K562 (cell line): ENCODE measurements around the gene UCKL1. TPM values are rescaled to one million over a fixed set of nuclear protein-coding genes. Genes with fewer than 3 reads are reported as not detected.

Experiments
- ATAC-seq: fragments of 200-7000 bp; cut with Tn5 transposase; 3 replicates; pipeline ENCODE4 v1.9.1; 2020; ENCODE audit warnings: moderate library complexity
- BruUV-seq: library from RNA; stranded (reverse); fragments of 400-500 nt; replicated peaks from 2 replicates; lab custom pipeline; 2021; lab: Mats Ljungman, UMichigan
- CTCF ChIA-PET: fragments of 300-600 bp; formaldehyde crosslinking; extraction: SDS; loops from one replicate; lab custom pipeline; 2021; ENCODE audit warnings: low intra/inter-chr PET ratio; lab: Yijun Ruan, JAX
- POLR2A ChIA-PET: fragments of 300-600, 350-650 bp; sonication (Branson Sonifier 250); formaldehyde crosslinking; extraction: SDS; loops from one replicate; lab custom pipeline; 2021; ENCODE audit warnings: antibody characterized with exemption, inconsistent platforms; lab: Yijun Ruan, JAX
- DNase-seq, 4 experiments: peaks; one replicate each; pipeline versions ENCODE4 v3.0.0 to v3.0.0-alpha.2; 2011 to 2018; ENCODE audit warnings: low spot score in 3 of 4, mixed read lengths in 3 of 4; ENCODE audit errors: extremely low read depth in 1 of 4
- FAIRE-seq: peaks from 2 replicates; lab custom pipeline; 2011; peaks lifted over from hg19 to GRCh38; lab: Jason Lieb, UNC
- H2AFZ ChIP-seq: 2 replicates; pipeline ENCODE4 v1.6.0; 2011; ENCODE audit warnings: low read depth, low read length, control low read depth, inconsistent platforms
- H3K27ac ChIP-seq: fragments of 200-600 bp; 3 replicates; pipeline ENCODE4 v1.8.0; 2011; ENCODE audit warnings: low read depth, mild to moderate bottlenecking, control low read depth, inconsistent platforms, low read length, moderate library complexity, mixed read lengths; ENCODE audit errors: extremely low read depth
- H3K27me3 ChIP-seq, 2 experiments: fragments of 300-600 bp in 1 of 2; 2 replicates in 1 of 2; 3 replicates in 1 of 2; pipeline versions ENCODE4 v1.6.0 to v1.8.0; 2011; ENCODE audit warnings: inconsistent platforms in 2 of 2, low read length in 2 of 2, mild to moderate bottlenecking in 1 of 2, mixed read lengths in 1 of 2, moderate library complexity in 1 of 2; ENCODE audit not compliant: control insufficient read depth in 2 of 2, insufficient read depth in 2 of 2
- H3K36me3 ChIP-seq: fragments of 300-600 bp; 3 replicates; pipeline ENCODE4 v1.8.0; 2011; ENCODE audit warnings: mild to moderate bottlenecking, low read length, inconsistent platforms; ENCODE audit not compliant: control insufficient read depth, insufficient read depth
- H3K4me1 ChIP-seq, 2 experiments: fragments of 200-600 bp in 1 of 2; replicated peaks in 1 of 2; 2 replicates in 1 of 2; 3 replicates in 1 of 2; pipeline versions ENCODE4 v1.5.1 to v1.8.0; 2011; ENCODE audit warnings: inconsistent platforms in 2 of 2, low read length in 2 of 2, mild to moderate bottlenecking in 1 of 2, mixed read lengths in 1 of 2, moderate library complexity in 1 of 2; ENCODE audit not compliant: control insufficient read depth in 2 of 2, insufficient read depth in 2 of 2
- H3K4me2 ChIP-seq: 2 replicates; pipeline ENCODE4 v1.6.1; 2011; ENCODE audit warnings: low read length, control low read depth, inconsistent platforms, mixed read lengths; ENCODE audit not compliant: insufficient read depth
- H3K4me3 ChIP-seq: fragments of 200-600 bp; sonication (generic), shearing (Covaris generic); 2 replicates; pipeline ENCODE4 v1.5.1; 2016; ENCODE audit warnings: control low read depth, inconsistent platforms
- H3K79me2 ChIP-seq: fragments of 200-600 bp; 3 replicates; pipeline ENCODE4 v1.8.0; 2011; ENCODE audit warnings: low read length, inconsistent platforms; ENCODE audit not compliant: control insufficient read depth, insufficient read depth
- H3K9ac ChIP-seq, 2 experiments: 2 replicates each; pipeline versions ENCODE4 v1.6.0 to v1.6.1; 2011; ENCODE audit warnings: low read depth in 2 of 2, low read length in 2 of 2, control low read depth in 1 of 2, inconsistent platforms in 1 of 2, mild to moderate bottlenecking in 1 of 2, mixed read lengths in 1 of 2; ENCODE audit not compliant: insufficient read depth in 1 of 2
- H3K9me1 ChIP-seq: one replicate; pipeline ENCODE4 v1.6.0; 2011; ENCODE audit warnings: inconsistent platforms, mild to moderate bottlenecking, low read length, moderate library complexity; ENCODE audit not compliant: control insufficient read depth, insufficient read depth
- H3K9me3 ChIP-seq: replicated peaks from 2 replicates; pipeline ENCODE4 v1.5.1; 2011; ENCODE audit warnings: low read depth, low read length, inconsistent platforms; ENCODE audit not compliant: control insufficient read depth, insufficient read depth
- H4K20me1 ChIP-seq: replicated peaks from 2 replicates; pipeline ENCODE4 v1.6.1; 2011; ENCODE audit warnings: low read length, inconsistent platforms, mixed read lengths; ENCODE audit not compliant: control insufficient read depth, insufficient read depth
- ATF6 ChIP-seq: sonication (generic); formaldehyde crosslinking; IDR thresholded peaks from 2 replicates; pipeline ENCODE4 v1.4.0; 2020; ENCODE audit warnings: mild to moderate bottlenecking, missing genetic modification reagents
- CEBPG ChIP-seq, 3 experiments: fragments of 200-800 bp in 1 of 3; sonication (Bioruptor generic) in 1 of 3; sonication (generic) in 1 of 3; formaldehyde crosslinking in 1 of 3; IDR thresholded peaks in 2 of 3; conservative IDR thresholded peaks in 1 of 3; 2 replicates each; pipeline versions ENCODE4 v1.6.1 to v1.8.0; 2016 to 2022; ENCODE audit warnings: missing compliant biosample characterization in 2 of 3, missing genetic modification characterization in 2 of 3, mild to moderate bottlenecking in 1 of 3, missing genetic modification reagents in 1 of 3
- FOXA3 ChIP-seq, 2 experiments: fragments of 450-650 bp in 1 of 2; sonication (generic) in 1 of 2; formaldehyde crosslinking; IDR thresholded peaks in 1 of 2; conservative IDR thresholded peaks in 1 of 2; 2 replicates each; pipeline versions ENCODE4 v1.4.0 to v1.8.0; 2020 to 2022; ENCODE audit warnings: mild to moderate bottlenecking in 2 of 2, missing genetic modification reagents in 1 of 2
- HDGF ChIP-seq: fragments of 450-650 bp; IDR thresholded peaks from 2 replicates; pipeline ENCODE4 v1.6.1; 2016
- HNRNPUL1 ChIP-seq: fragments of 200-400 bp; formaldehyde crosslinking; IDR thresholded peaks from 2 replicates; pipeline ENCODE4 v1.6.1; 2017; ENCODE audit warnings: low read length
- MCM7 ChIP-seq, 2 experiments: fragments of 450-650 bp; IDR thresholded peaks; 2 replicates each; pipeline ENCODE4 v1.6.1; 2016 to 2018
- NFIC ChIP-seq: fragments of 450-650 bp; IDR thresholded peaks from 2 replicates; pipeline ENCODE4 v1.6.1; 2017; ENCODE audit warnings: mild to moderate bottlenecking, inconsistent platforms
- RAD51 ChIP-seq: fragments of 450-650 bp; IDR thresholded peaks from 2 replicates; pipeline ENCODE4 v1.7.1; 2016; ENCODE audit warnings: low read depth, mild to moderate bottlenecking, borderline replicate concordance
- SAP30 ChIP-seq: fragments of 200-600 bp; sonication (generic); IDR thresholded peaks from 2 replicates; pipeline ENCODE4 v1.6.1; 2012; ENCODE audit warnings: borderline replicate concordance, low read depth, mild to moderate bottlenecking, moderate library complexity, low read length, control low read depth, inconsistent platforms; ENCODE audit not compliant: insufficient read depth, poor library complexity, severe bottlenecking
- TEAD1 ChIP-seq, 2 experiments: fragments of 450-650 bp in 1 of 2; sonication (generic) in 1 of 2; formaldehyde crosslinking; IDR thresholded peaks; 2 replicates each; pipeline versions ENCODE4 v1.4.0 to v1.8.0; 2020 to 2022; ENCODE audit warnings: mild to moderate bottlenecking in 2 of 2, missing genetic modification reagents in 1 of 2
- TEAD4 ChIP-seq, 2 experiments: sonication (generic) in 1 of 2; formaldehyde crosslinking in 1 of 2; IDR thresholded peaks; 2 replicates each; pipeline versions ENCODE4 v1.6.1 to v1.8.0; 2012 to 2022; ENCODE audit warnings: borderline replicate concordance in 1 of 2, inconsistent platforms in 1 of 2, low read length in 1 of 2, mild to moderate bottlenecking in 1 of 2, missing genetic modification reagents in 1 of 2
- USF1 ChIP-seq: sonication (generic); formaldehyde crosslinking; IDR thresholded peaks from 2 replicates; pipeline ENCODE4 v1.9.0; 2022; ENCODE audit warnings: mild to moderate bottlenecking, missing genetic modification reagents
- USF2 ChIP-seq: sonication (generic); formaldehyde crosslinking; IDR thresholded peaks from 2 replicates; pipeline ENCODE4 v1.5.0; 2020; ENCODE audit warnings: missing genetic modification reagents
- ZNF143 ChIP-seq: sonication (generic); formaldehyde crosslinking; IDR thresholded peaks from 2 replicates; pipeline ENCODE4 v1.9.0; 2022; ENCODE audit warnings: mild to moderate bottlenecking, missing genetic modification reagents
- ZNF395 ChIP-seq: fragments of 200-800 bp; sonication (Bioruptor generic); IDR thresholded peaks from 2 replicates; pipeline ENCODE4 v1.6.1; 2017; ENCODE audit warnings: missing genetic modification characterization, missing compliant biosample characterization
- WGBS: fragments of 100-300 bp; shearing (Covaris generic); methylation state at CpG from one replicate; pipeline ENCODE4 v1.1.6; 2016; ENCODE audit warnings: low coverage, mixed read lengths; ENCODE audit not compliant: insufficient coverage; ENCODE audit errors: missing lambda C conversion rate; 5-methylcytosine and 5-hydroxymethylcytosine counted together
- in situ Hi-C: fragments of 300-500 bp; cut with MboI; formaldehyde crosslinking; loops from 4 replicates; pipeline ENCODE4 v1.15.0; 2018; ENCODE audit warnings: inconsistent platforms, mixed read lengths
- intact Hi-C: fragments of 100-400 bp; cut with micrococcal nuclease; formaldehyde crosslinking; loops from 2 replicates; pipeline ENCODE4 v1.14.2; 2022
- polyA plus RNA-seq, 8 experiments: library from polyadenylated mRNA; depleted of rRNA in 4 of 8; stranded (reverse) in 5 of 8; unstranded in 3 of 8; fragments of >200 nt; fragmentation: Nextera tagmentation in 2 of 8; fragmentation: Illumina TruSeq in 1 of 8; extraction: Ambion mirVana in 2 of 8; extraction: Trizol in 1 of 8; gene quantifications; 2 replicates each; pipeline versions ENCODE4 v1.2.1 to v1.2.3, GENCODE V29; 2011 to 2014; ENCODE audit warnings: inconsistent platforms in 1 of 8, missing spikeins in 1 of 8
- total RNA-seq, 7 experiments: library from RNA; depleted of rRNA in 6 of 7; stranded (reverse); fragments of >200 nt in 6 of 7; fragmentation: Illumina TruSeq in 2 of 7; extraction: Trizol in 2 of 7; gene quantifications; 2 replicates each; pipeline versions ENCODE4 v1.2.1 to v1.2.3, GENCODE V29; 2011 to 2021; ENCODE audit warnings: low replicate concordance in 1 of 7

The UCKL1 gene
- total and polyA plus RNA-seq, 9 of the 15 experiments (the other 6 are each of a cell fraction or from before 2014, with no cell fraction given): 3.1 to 52.8 (median 24.2) TPM

- DNase-seq (no peak), FAIRE-seq (peak; percentile 79), ATAC-seq (peak; percentile 42)
- WGBS: 64% methylated on average over 15 of the region's 15 CpGs
- peak overlapping the region; percentile 83 for H2AFZ ChIP-seq
- peaks cover 34% of the 10 kb centered on the region for H3K79me2 ChIP-seq
- ChIA-PET CTCF (interaction anchor here (1.2 kb wide), 1 partner anchor 58 kb away, joined by 3 read pairs; no protein-coding TSS in a partner anchor), POLR2A (interaction anchor here (0.6 to 1.4 kb wide), 8 partner anchors 10 to 442 kb away, joined by 3 to 4 read pairs (median 4); no protein-coding TSS in a partner anchor)
- in situ Hi-C loops (no loop called here), intact Hi-C loops (no loop called here)
- H3K4me3 ChIP-seq: peak overlapping the region; percentile 100
- BruUV-seq: no TSS peak
- H3K9me1 ChIP-seq: peaks cover 3% of the 10 kb centered on the region
- no peaks in the 10 kb centered on the region for H3K9me3 ChIP-seq
- peaks cover 24 to 50% of the 10 kb centered on the region in 2 experiments for H3K4me1 ChIP-seq
- H4K20me1 ChIP-seq: no peaks in the 10 kb centered on the region
- H3K27ac ChIP-seq: peak overlapping the region; percentile 68
- peaks cover 31% of the 10 kb centered on the region; the same call in 2 of the 3 replicates for H3K36me3 ChIP-seq
- H3K27me3 ChIP-seq: no peaks in the 10 kb centered on the region
- peak overlapping the region; percentile 99 for H3K4me2 ChIP-seq
- peak overlapping the region; percentile 86 to 92 for H3K9ac ChIP-seq
- TF ChIP-seq ZNF143 (CRISPR knock-in tag): peak; percentile 19; the same call in 1 of the 2 replicates
- TF ChIP-seq FOXA3 (CRISPR knock-in tag; conservative IDR thresholded peaks at IDR 0.05 in 1 of 2, IDR thresholded peaks at IDR 0.05 in 1 of 2): peak in 1 of 2 experiments; percentile 68; a peak in 1 of 4 replicates
- 0 out of 2 replicates have a peak, but pooled peaks have one; percentile 7 for TF ChIP-seq CEBPG (CRISPR knock-in tag; IDR thresholded peaks at IDR 0.05)
- TF ChIP-seq CEBPG (tag; conservative IDR thresholded peaks at IDR 0.05 in 1 of 2, IDR thresholded peaks at IDR 0.05 in 1 of 2): no peak
- TF ChIP-seq TEAD4 (IDR thresholded peaks at IDR 0.05; ENCODE audit: low read length): no peak; the same call in 1 of the 2 replicates
- TF ChIP-seq TEAD4 (CRISPR knock-in tag; IDR thresholded peaks at IDR 0.05; ENCODE audit: borderline replicate concordance): 0 out of 2 replicates have a peak, but pooled peaks have one; percentile 13
- peak; percentile 22 for TF ChIP-seq SAP30
- no peak for TF ChIP-seq HNRNPUL1
- TF ChIP-seq MCM7 (IDR thresholded peaks at IDR 0.05): no peak
- TF ChIP-seq RAD51: peak; percentile 22; the same call in 1 of the 2 replicates
- 0 out of 2 replicates have a peak, but pooled peaks have one; percentile 34 for TF ChIP-seq HDGF
- peak; percentile 69 for TF ChIP-seq ZNF395 (CRISPR knock-in tag)
- TF ChIP-seq USF1 (CRISPR knock-in tag): peak; percentile 79
- TF ChIP-seq ATF6 (CRISPR knock-in tag): no peak
- no peak for TF ChIP-seq NFIC
- TF ChIP-seq USF2 (CRISPR knock-in tag): peak; percentile 38; the same call in 1 of the 2 replicates
- TF ChIP-seq TEAD1 (CRISPR knock-in tag; IDR thresholded peaks at IDR 0.05): peak in 1 of 2 experiments; percentile 15; a peak in 1 of 4 replicates
Observed at GRCh38 chr20:63980317-63980805, 24.1 kb upstream of the UCKL1 start.
